Measurements from ENCODE around the gene PFKL. TPM values are rescaled to one million over a fixed set of nuclear protein-coding genes. Genes with fewer than 3 reads are reported as not detected.

The PFKL gene
- total RNA-seq, 1 experiment from 2014 or later = 134 TPM

DNA sequence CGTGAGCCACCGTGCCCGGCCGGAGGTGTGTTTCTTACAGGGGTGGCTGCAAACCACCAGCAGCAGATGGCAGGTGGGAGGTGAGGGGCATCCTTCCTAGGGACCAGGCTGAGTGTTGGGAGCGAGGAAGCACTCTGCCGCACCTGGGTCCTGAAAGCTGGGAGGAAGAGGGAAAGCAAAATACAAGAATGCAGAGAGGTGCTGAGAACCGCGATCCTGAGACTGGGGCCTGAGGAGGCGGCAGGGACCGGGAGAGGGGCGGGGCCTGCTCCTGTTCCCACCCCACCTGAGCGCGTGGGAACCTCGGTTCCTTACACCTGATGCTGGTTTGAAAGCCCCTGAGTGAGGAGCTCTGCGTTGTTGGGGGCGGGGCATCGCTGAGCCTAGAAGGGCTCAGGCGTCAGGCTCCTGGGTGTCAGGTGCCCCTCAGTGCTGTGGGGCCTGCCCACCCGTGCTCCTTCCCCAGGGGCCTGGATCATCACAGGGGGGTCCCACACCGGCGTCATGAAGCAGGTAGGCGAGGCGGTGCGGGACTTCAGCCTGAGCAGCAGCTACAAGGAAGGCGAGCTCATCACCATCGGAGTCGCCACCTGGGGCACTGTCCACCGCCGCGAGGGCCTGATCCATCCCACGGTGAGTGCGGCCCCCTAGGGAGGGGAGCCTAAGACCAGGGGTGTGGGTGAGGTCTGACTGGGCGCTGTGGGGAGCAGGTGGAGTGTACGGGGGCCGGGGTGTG lies 69.0 kb downstream of the PFKL start:
- ATAC-seq (peak; percentile 80), DNase-seq (ENCODE audit: low spot score) (peak; percentile 62)
- Mint-ChIP-seq H3K36me3 (no peaks in the 10 kb centered on the region), H3K4me1 (peaks cover 10% of the 10 kb centered on the region; the same call in 1 of the 2 replicates), H3K9me3 (peaks cover 9% of the 10 kb centered on the region), H3K27ac (no peak overlapping the region), H3K27me3 (ENCODE audit: low read depth) (peaks cover 31% of the 10 kb centered on the region), H3K4me3 (peak overlapping the region; percentile 50)
- TF ChIP-seq, protein P1, sequence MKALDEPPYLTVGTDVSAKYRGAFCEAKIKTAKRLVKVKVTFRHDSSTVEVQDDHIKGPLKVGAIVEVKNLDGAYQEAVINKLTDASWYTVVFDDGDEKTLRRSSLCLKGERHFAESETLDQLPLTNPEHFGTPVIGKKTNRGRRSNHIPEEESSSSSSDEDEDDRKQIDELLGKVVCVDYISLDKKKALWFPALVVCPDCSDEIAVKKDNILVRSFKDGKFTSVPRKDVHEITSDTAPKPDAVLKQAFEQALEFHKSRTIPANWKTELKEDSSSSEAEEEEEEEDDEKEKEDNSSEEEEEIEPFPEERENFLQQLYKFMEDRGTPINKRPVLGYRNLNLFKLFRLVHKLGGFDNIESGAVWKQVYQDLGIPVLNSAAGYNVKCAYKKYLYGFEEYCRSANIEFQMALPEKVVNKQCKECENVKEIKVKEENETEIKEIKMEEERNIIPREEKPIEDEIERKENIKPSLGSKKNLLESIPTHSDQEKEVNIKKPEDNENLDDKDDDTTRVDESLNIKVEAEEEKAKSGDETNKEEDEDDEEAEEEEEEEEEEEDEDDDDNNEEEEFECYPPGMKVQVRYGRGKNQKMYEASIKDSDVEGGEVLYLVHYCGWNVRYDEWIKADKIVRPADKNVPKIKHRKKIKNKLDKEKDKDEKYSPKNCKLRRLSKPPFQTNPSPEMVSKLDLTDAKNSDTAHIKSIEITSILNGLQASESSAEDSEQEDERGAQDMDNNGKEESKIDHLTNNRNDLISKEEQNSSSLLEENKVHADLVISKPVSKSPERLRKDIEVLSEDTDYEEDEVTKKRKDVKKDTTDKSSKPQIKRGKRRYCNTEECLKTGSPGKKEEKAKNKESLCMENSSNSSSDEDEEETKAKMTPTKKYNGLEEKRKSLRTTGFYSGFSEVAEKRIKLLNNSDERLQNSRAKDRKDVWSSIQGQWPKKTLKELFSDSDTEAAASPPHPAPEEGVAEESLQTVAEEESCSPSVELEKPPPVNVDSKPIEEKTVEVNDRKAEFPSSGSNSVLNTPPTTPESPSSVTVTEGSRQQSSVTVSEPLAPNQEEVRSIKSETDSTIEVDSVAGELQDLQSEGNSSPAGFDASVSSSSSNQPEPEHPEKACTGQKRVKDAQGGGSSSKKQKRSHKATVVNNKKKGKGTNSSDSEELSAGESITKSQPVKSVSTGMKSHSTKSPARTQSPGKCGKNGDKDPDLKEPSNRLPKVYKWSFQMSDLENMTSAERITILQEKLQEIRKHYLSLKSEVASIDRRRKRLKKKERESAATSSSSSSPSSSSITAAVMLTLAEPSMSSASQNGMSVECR (CRISPR knock-in tag; IDR thresholded peaks at IDR 0.05; ENCODE audit: borderline replicate concordance) = no peak
- TF ChIP-seq CBFB (CRISPR knock-in tag; IDR thresholded peaks at IDR 0.05; ENCODE audit: low read depth) (no peak), TEAD1 (CRISPR knock-in tag; IDR thresholded peaks at IDR 0.05) (no peak), NFE2L1 (CRISPR knock-in tag; IDR thresholded peaks at IDR 0.05) (no peak), ZNF416 (CRISPR knock-in tag; IDR thresholded peaks at IDR 0.05) (no peak), CREM (CRISPR knock-in tag; IDR thresholded peaks at IDR 0.05) (no peak), FOXJ3 (CRISPR knock-in tag; IDR thresholded peaks at IDR 0.05; ENCODE audit: borderline replicate concordance) (no peak), TCF7 (CRISPR knock-in tag; IDR thresholded peaks at IDR 0.05; ENCODE audit: low read depth) (no peak), ZNF138 (CRISPR knock-in tag; conservative IDR thresholded peaks at IDR 0.05) (no peak)
- TF ChIP-seq, protein P2, sequence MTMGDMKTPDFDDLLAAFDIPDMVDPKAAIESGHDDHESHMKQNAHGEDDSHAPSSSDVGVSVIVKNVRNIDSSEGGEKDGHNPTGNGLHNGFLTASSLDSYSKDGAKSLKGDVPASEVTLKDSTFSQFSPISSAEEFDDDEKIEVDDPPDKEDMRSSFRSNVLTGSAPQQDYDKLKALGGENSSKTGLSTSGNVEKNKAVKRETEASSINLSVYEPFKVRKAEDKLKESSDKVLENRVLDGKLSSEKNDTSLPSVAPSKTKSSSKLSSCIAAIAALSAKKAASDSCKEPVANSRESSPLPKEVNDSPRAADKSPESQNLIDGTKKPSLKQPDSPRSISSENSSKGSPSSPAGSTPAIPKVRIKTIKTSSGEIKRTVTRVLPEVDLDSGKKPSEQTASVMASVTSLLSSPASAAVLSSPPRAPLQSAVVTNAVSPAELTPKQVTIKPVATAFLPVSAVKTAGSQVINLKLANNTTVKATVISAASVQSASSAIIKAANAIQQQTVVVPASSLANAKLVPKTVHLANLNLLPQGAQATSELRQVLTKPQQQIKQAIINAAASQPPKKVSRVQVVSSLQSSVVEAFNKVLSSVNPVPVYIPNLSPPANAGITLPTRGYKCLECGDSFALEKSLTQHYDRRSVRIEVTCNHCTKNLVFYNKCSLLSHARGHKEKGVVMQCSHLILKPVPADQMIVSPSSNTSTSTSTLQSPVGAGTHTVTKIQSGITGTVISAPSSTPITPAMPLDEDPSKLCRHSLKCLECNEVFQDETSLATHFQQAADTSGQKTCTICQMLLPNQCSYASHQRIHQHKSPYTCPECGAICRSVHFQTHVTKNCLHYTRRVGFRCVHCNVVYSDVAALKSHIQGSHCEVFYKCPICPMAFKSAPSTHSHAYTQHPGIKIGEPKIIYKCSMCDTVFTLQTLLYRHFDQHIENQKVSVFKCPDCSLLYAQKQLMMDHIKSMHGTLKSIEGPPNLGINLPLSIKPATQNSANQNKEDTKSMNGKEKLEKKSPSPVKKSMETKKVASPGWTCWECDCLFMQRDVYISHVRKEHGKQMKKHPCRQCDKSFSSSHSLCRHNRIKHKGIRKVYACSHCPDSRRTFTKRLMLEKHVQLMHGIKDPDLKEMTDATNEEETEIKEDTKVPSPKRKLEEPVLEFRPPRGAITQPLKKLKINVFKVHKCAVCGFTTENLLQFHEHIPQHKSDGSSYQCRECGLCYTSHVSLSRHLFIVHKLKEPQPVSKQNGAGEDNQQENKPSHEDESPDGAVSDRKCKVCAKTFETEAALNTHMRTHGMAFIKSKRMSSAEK (CRISPR knock-in tag; IDR thresholded peaks at IDR 0.05; ENCODE audit: borderline replicate concordance) = no peak
- TF ChIP-seq, protein P3, sequence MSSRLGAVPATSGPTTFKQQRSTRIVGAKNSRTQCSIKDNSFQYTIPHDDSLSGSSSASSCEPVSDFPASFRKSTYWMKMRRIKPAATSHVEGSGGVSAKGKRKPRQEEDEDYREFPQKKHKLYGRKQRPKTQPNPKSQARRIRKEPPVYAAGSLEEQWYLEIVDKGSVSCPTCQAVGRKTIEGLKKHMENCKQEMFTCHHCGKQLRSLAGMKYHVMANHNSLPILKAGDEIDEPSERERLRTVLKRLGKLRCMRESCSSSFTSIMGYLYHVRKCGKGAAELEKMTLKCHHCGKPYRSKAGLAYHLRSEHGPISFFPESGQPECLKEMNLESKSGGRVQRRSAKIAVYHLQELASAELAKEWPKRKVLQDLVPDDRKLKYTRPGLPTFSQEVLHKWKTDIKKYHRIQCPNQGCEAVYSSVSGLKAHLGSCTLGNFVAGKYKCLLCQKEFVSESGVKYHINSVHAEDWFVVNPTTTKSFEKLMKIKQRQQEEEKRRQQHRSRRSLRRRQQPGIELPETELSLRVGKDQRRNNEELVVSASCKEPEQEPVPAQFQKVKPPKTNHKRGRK (CRISPR knock-in tag; IDR thresholded peaks at IDR 0.05; ENCODE audit: borderline replicate concordance) = no peak
- ChIA-PET CTCF (interaction anchor here (0.6 to 2.8 kb wide), 25 partner anchors 8 to 505 kb away, joined by 3 to 17 read pairs (median 4); partner anchors contain the start of genes CFAP410, LRRC3, PTTG1IP and TRPM2), POLR2A (no interaction called here)

DNA sequence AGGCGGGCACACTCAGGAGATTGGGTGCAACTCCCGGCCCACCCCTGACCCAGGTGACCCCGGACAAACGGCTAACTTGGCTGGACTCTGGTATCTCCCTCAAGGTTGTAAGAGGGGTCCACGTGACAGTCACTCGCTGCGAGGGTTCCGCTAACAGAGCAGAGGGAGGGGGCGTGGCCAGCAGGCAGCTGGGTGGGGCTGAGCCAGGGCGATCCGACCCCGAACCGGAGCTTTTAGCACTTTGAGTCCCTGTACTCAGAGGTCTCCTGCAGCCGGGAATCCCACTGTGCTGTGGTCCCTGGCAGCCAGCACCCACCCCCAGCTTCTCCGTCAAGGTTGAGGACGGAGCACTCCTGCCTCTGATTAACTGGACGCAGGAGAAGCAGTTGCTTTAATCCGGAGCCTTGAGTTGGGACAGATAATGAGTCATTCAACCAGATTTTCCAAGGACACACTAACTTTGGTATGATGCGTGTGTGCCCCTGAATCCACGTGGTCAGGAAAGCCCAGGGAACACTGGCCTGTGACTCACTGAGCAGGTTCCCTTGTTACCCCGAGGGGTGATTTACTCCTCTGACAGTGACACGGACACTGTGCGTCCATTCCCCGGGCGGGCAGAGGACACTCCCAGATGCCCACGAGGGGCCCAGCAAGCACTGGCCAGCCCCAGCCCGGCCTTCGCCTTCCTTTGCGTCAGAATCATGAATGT lies 70.3 kb downstream of the PFKL start:
- Mint-ChIP-seq H3K4me3 (peak overlapping the region; percentile 50), H3K4me1 (peaks cover 10% of the 10 kb centered on the region; the same call in 1 of the 2 replicates)
- ATAC-seq = peak; percentile 75

More for the DNA sequence above, 70.3 kb downstream of the PFKL start:
- ChIA-PET POLR2A (interaction anchor here (0.6 kb wide), 1 partner anchor 24 kb away, joined by 3 read pairs; no protein-coding TSS in a partner anchor), CTCF (interaction anchor here (1.4 to 2.8 kb wide), 5 partner anchors 10 to 110 kb away, joined by 3 to 17 read pairs (median 5); partner anchors contain the start of gene CFAP410)
- Mint-ChIP-seq H3K27ac (no peak overlapping the region), H3K36me3 (peaks cover 5% of the 10 kb centered on the region), H3K9me3 (peaks cover 20% of the 10 kb centered on the region), H3K27me3 (ENCODE audit: low read depth) (peaks cover 36% of the 10 kb centered on the region)
- TF ChIP-seq, protein P4, sequence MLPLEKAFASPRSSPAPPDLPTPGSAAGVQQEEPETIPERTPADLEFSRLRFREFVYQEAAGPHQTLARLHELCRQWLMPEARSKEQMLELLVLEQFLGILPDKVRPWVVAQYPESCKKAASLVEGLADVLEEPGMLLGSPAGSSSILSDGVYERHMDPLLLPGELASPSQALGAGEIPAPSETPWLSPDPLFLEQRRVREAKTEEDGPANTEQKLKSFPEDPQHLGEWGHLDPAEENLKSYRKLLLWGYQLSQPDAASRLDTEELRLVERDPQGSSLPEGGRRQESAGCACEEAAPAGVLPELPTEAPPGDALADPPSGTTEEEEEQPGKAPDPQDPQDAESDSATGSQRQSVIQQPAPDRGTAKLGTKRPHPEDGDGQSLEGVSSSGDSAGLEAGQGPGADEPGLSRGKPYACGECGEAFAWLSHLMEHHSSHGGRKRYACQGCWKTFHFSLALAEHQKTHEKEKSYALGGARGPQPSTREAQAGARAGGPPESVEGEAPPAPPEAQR (CRISPR knock-in tag; IDR thresholded peaks at IDR 0.05) = no peak
- TF ChIP-seq FOXP1 (CRISPR knock-in tag; IDR thresholded peaks at IDR 0.05; ENCODE audit: borderline replicate concordance) (no peak), MYBL2 (CRISPR knock-in tag; IDR thresholded peaks at IDR 0.05) (no peak), SMAD4 (CRISPR knock-in tag; IDR thresholded peaks at IDR 0.05) (no peak)
- TF ChIP-seq, protein P5, sequence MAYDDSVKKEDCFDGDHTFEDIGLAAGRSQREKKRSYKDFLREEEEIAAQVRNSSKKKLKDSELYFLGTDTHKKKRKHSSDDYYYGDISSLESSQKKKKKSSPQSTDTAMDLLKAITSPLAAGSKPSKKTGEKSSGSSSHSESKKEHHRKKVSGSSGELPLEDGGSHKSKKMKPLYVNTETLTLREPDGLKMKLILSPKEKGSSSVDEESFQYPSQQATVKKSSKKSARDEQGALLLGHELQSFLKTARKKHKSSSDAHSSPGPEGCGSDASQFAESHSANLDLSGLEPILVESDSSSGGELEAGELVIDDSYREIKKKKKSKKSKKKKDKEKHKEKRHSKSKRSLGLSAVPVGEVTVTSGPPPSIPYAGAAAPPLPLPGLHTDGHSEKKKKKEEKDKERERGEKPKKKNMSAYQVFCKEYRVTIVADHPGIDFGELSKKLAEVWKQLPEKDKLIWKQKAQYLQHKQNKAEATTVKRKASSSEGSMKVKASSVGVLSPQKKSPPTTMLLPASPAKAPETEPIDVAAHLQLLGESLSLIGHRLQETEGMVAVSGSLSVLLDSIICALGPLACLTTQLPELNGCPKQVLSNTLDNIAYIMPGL (CRISPR knock-in tag; IDR thresholded peaks at IDR 0.05) = no peak
- TF ChIP-seq, protein P6, sequence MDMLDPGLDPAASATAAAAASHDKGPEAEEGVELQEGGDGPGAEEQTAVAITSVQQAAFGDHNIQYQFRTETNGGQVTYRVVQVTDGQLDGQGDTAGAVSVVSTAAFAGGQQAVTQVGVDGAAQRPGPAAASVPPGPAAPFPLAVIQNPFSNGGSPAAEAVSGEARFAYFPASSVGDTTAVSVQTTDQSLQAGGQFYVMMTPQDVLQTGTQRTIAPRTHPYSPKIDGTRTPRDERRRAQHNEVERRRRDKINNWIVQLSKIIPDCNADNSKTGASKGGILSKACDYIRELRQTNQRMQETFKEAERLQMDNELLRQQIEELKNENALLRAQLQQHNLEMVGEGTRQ (CRISPR knock-in tag; IDR thresholded peaks at IDR 0.05) = peak; percentile 66
- DNase-seq (ENCODE audit: low spot score) = peak; percentile 71

All from WTC11 (cell line).